GM10248 (cell line): ENCODE data around the gene SLC38A11.
"Not testable (repeated sequence)": the region's sequence is repeated elsewhere in the genome, so short reads cannot be mapped to it uniquely, and the experiment has no call there.

ENCODE experiments used
- CTCF ChIA-PET: fragments of 300-600 bp; sonication (Branson Sonifier 250); formaldehyde crosslinking; extraction: SDS; loops from one replicate; lab custom pipeline; 2021; ENCODE audit warnings: antibody characterized with exemption; lab: Yijun Ruan, JAX
- POLR2A ChIA-PET: fragments of 350-650 bp; sonication (Branson Sonifier 250); formaldehyde crosslinking; extraction: SDS; loops from one replicate; lab custom pipeline; 2020; ENCODE audit warnings: antibody characterized with exemption; lab: Yijun Ruan, JAX
- DNase-seq: peaks from one replicate; pipeline ENCODE4 v3.0.0; 2012; ENCODE audit errors: extremely low spot score
- TF ChIP-seq, protein P1 (sequence below): IDR thresholded peaks from 2 replicates; pipeline ENCODE4 v1.5.1; 2012; ENCODE audit warnings: mild to moderate bottlenecking, low read depth; ENCODE audit errors: extremely low read depth, missing control alignments, control extremely low read depth

SLC38A11 gene

DNA sequence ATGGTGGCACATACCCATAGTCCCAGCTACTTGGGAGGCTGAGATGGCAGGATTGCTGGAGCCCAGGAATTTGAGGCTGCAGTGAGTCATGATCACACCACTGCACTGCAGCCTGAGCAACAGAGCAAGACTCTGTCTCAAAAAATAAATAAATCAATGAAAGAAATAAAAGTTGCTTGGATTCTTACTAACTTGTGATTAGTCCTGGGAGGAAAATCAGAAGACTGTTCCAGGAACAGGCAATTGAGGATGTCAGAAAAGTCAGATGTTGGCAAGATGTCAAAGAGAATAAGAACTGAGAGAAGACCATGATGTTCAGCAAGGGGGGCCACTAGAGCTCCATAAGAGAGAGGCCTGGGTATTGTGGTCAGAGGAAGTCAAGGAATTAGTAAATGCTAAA, 35.6 kb upstream of the SLC38A11 start:
- CTCF ChIA-PET, result interaction anchor here (1.3 to 2.2 kb wide), 2 partner anchors 12 to 13 kb away, joined by 3 to 13 read pairs; no protein-coding TSS in a partner anchor
- POLR2A ChIA-PET, DNase-seq: not testable (repeated sequence)

DNA sequence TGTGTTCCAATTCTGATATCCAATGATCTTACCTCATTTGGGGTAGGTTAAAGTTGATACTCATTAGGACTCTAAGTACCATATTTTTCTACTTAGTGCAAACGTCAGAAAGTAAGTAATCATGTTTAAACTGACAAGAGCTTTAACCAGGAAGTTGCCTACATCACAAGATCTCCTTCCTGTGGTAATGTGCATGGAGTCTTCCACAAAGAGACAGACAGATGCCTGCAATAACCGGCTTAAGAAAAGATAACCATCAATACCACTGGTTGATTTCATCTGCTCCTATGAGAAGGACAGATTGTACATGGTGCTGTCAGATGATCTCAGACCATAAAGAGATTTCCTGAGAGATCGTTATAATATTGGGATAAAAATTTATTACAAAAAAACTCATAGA, 33.5 kb upstream of the SLC38A11 start:
- CTCF ChIA-PET, result interaction anchor here (1.3 kb wide), 1 partner anchor 885 kb away, joined by 3 read pairs; no protein-coding TSS in a partner anchor
- DNase-seq, result not testable (repeated sequence)

DNA sequence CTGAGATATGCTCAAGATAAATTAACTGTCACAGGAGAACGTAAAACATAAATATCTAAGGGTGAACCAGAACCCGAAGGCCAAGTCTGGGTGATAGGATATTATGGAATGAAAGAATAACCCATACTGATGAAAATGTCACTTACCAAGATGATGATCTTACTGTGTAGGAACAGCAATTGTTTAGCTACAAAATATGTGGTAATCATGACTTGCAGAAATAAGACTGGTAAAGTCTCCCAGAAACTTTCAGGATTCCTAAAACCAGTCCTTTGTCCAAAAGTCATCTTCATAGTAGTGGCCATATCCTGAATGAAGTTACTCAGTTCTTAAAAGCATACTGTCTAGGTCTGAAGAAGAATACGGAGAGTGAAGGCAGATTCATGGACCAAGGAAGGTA, 30.7 kb upstream of the SLC38A11 start:
- DNase-seq, POLR2A ChIA-PET, CTCF ChIA-PET: not testable (repeated sequence)

More for the DNA sequence above, 33.5 kb upstream of the SLC38A11 start:
- POLR2A ChIA-PET, result not testable (repeated sequence)

DNA sequence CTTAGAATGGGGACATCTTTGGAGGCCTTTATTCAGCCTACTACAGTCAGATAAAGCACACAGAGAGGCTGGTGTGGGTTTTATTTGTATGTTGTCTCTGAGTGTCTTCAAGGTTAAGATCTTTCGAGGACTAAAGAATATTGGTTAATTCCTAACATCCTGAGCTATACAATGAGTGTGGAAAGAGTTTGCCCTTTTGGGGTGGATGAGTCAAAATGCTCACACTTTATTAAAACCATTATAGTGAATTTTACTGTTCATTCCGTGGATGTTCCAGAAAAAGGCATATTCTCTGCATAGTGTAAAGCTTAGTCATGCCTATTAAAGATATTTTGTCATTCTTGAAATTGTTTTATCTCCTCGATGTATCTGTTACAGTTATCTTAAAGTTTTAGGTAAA, 29.1 kb upstream of the SLC38A11 start:
- TF ChIP-seq, protein P1, sequence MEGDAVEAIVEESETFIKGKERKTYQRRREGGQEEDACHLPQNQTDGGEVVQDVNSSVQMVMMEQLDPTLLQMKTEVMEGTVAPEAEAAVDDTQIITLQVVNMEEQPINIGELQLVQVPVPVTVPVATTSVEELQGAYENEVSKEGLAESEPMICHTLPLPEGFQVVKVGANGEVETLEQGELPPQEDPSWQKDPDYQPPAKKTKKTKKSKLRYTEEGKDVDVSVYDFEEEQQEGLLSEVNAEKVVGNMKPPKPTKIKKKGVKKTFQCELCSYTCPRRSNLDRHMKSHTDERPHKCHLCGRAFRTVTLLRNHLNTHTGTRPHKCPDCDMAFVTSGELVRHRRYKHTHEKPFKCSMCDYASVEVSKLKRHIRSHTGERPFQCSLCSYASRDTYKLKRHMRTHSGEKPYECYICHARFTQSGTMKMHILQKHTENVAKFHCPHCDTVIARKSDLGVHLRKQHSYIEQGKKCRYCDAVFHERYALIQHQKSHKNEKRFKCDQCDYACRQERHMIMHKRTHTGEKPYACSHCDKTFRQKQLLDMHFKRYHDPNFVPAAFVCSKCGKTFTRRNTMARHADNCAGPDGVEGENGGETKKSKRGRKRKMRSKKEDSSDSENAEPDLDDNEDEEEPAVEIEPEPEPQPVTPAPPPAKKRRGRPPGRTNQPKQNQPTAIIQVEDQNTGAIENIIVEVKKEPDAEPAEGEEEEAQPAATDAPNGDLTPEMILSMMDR, result no peak
- POLR2A ChIA-PET, result no interaction called here
- CTCF ChIA-PET, result no interaction called here
- DNase-seq, result no peak

DNA sequence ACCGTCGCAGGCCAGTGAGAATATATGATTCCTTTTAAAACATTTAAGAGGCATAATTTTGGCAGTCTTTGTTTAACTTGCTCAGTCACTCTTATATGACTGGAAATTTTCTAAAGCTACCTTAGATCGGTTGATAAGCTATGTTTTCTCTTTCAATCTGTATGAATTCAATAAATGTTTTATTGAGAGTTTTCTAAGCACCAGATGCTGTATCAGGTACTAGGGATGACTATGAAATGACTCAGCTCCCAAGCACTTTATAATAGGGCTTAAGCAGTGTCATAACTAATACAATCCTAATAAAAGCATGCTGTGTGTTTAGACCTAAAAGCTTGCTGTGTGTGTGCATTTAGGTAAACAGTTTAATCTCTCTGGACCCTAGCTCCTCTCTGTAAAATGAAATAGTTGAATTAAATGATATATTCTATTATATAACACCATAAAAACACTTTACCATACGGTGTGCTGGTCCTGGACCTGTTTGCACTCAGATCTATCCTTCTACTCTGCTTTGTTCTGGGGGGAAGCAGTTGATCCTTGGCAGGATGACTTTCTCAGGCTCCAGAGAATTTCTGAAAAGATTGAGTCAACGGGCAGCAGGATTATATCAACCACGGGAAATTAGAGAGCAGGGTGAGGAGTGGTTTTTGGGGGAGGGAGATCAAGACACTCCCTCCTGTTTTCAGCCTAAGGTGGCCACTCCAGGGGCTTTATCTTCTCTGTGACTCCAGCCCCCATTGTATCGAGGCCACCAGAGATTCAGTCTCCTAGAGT, 26.1 kb upstream of the SLC38A11 start:
- DNase-seq, result no peak
- ChIA-PET CTCF (interaction anchor here (1.0 to 3.3 kb wide), 2 partner anchors 8 to 11 kb away, joined by 3 to 13 read pairs; no protein-coding TSS in a partner anchor), POLR2A (no interaction called here)
- TF ChIP-seq, protein P1, result no peak

DNA sequence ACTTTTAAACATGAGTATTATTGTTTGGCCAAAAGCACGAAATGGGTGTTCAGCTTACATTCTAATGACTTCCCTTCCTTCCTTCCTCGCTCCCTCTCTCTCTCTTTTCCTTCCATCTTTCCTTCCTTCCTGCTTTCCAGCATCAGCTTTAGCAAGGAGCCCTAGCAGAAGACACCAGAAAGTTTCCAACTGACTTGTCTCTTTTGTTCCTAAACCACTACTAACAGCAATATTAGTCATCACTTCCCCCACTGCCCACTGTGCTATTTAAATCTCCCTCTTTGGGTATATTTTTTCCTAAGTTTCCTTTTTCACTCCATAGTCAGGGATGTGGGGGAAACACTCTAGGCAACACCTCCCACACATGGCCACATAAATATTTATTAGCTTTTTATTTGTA, 25.4 kb upstream of the SLC38A11 start:
- POLR2A ChIA-PET, result not testable (repeated sequence)
- CTCF ChIA-PET, result interaction anchor here (1.0 to 3.3 kb wide), 2 partner anchors 9 to 12 kb away, joined by 3 to 13 read pairs; no protein-coding TSS in a partner anchor

DNA sequence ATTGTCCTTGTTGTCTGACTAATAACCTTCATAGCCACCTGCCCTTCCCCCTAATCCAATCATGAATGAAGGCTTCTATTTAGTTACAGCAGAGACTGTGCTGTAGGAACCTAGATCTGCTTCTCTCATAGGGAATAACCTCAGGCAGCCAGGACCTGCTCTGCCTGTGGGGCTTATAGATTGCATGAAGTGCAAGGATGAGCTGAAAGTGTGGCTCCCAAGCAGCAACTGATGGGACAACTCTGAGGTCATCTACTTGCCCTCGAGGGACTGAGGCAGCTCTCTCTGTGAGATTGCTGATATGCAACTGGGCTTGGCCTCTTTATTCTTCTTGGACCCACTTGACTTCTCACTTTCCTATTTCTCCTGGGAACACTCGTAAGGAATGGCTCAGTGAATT, 23.8 kb upstream of the SLC38A11 start:
- ChIA-PET POLR2A (no interaction called here), CTCF (interaction anchor here (1.0 to 2.8 kb wide), 2 partner anchors 11 to 13 kb away, joined by 3 to 13 read pairs; no protein-coding TSS in a partner anchor)
- no peak for DNase-seq
- TF ChIP-seq, protein P1, result no peak

More for the DNA sequence above, 25.4 kb upstream of the SLC38A11 start:
- DNase-seq, result not testable (repeated sequence)

DNA sequence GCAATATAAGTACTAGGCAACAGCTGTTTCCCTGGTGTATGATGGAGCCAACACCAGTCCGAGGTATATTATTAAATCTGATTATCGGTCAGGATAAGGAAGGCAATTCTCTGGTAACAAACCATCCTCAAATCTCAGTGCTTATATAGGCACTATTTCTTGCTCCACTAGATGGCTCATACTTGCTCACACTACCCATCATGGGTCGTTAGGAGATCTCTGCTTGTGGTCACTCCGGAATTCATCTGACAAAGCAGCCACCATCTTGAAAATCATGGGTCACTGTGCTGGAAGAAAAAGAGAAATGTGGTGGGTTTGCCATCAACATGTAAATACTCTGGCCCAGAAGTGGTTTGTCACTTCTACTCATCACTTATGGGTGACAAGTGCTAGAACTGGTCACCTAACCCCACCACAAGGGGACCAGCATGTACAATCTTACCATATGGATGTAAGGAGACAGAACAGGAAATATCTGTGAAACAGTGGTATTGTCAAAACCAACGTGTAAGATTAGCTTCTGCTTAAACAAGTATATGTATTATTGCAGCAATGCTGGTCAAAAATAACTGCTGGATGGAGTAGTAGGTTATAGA, 21.6 kb upstream of the SLC38A11 start:
- DNase-seq, POLR2A ChIA-PET: not testable (repeated sequence)
- CTCF ChIA-PET, result interaction anchor here (2.8 kb wide), 1 partner anchor 15 kb away, joined by 13 read pairs; no protein-coding TSS in a partner anchor

DNA sequence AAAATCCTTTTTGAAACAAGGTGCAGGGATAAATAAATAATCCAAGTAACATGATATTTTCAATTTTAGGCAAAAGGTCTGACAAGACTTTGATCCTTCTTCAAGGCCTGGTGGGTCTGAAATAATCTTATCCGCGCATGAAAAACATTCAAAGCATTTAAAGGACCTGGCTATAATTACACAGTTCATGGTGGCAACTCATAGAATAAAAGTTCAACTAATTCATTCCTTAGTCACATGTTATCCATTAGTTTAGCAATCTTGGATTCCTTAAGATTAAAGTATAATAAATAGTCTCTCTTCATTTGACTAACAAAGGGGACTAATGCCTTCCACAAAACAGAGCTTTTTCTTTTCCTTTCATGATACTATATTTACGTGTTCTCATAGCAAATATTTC, 21.0 kb upstream of the SLC38A11 start:
- ChIA-PET CTCF (no interaction called here), POLR2A (no interaction called here)
- TF ChIP-seq, protein P1, result no peak
- DNase-seq, result no peak
